T1000 (cell line): ENCODE data around the gene DLGAP4.

Experiments
- DNase-seq: peaks from one replicate; lab custom pipeline; 2025; ENCODE audit warnings: mixed read lengths; lab: John Stamatoyannopoulos, UW

Gene DLGAP4

GRCh38 chr20:36408219-36408618, 102.1 kb downstream of the DLGAP4 start:
- no peak for DNase-seq

- no peak for DNase-seq
These were observed 105.8 kb downstream of the DLGAP4 start for GRCh38 chr20:36411861-36412454.

- no peak for DNase-seq
These were observed 109.4 kb downstream of the DLGAP4 start for GRCh38 chr20:36415475-36416002.

- no peak for DNase-seq
These were observed 112.6 kb downstream of the DLGAP4 start for GRCh38 chr20:36418711-36419110.

GRCh38 chr20:36421641-36422040, 115.5 kb downstream of the DLGAP4 start:
- DNase-seq: no peak

- DNase-seq: no peak
These were observed 118.2 kb downstream of the DLGAP4 start for GRCh38 chr20:36424314-36424713.

GRCh38 chr20:36425166-36425565, 119.0 kb downstream of the DLGAP4 start:
- no peak for DNase-seq

- no peak for DNase-seq
These were observed 125.5 kb downstream of the DLGAP4 start for GRCh38 chr20:36431604-36432003.

- DNase-seq: no peak
These were observed 126.0 kb downstream of the DLGAP4 start for GRCh38 chr20:36432096-36432495.

GRCh38 chr20:36434383-36434782, 128.2 kb downstream of the DLGAP4 start:
- no peak for DNase-seq

- no peak for DNase-seq
These were observed 129.0 kb downstream of the DLGAP4 start for GRCh38 chr20:36435124-36435523.

- DNase-seq: peak; percentile 54
These were observed 129.7 kb downstream of the DLGAP4 start for GRCh38 chr20:36435592-36436541.

- peak; percentile 38 for DNase-seq
These were observed 133.0 kb downstream of the DLGAP4 start for GRCh38 chr20:36439040-36439730.

GRCh38 chr20:36439731-36440072, 133.6 kb downstream of the DLGAP4 start:
- DNase-seq: no peak

- no peak for DNase-seq
These were observed 134.4 kb downstream of the DLGAP4 start for GRCh38 chr20:36440370-36441026.

- no peak for DNase-seq
These were observed 134.9 kb downstream of the DLGAP4 start for GRCh38 chr20:36441027-36441414.

- no peak for DNase-seq
These were observed 135.3 kb downstream of the DLGAP4 start for GRCh38 chr20:36441416-36441815.

- DNase-seq: no peak
These were observed 139.7 kb downstream of the DLGAP4 start for GRCh38 chr20:36445847-36446246.

- DNase-seq: no peak
These were observed 140.4 kb downstream of the DLGAP4 start for GRCh38 chr20:36446557-36446956.

GRCh38 chr20:36447101-36447500, 141.0 kb downstream of the DLGAP4 start:
- DNase-seq: no peak

GRCh38 chr20:36449663-36450062, 143.5 kb downstream of the DLGAP4 start:
- DNase-seq: no peak

GRCh38 chr20:36454332-36454697, 148.2 kb downstream of the DLGAP4 start:
- DNase-seq: no peak
